HFFc6 (cell line): ENCODE data around the gene C1orf226. TPM values are rescaled to one million over a fixed set of nuclear protein-coding genes. Genes with fewer than 3 reads are reported as not detected.
"Not testable (repeated sequence)": the region's sequence is repeated elsewhere in the genome, so short reads cannot be mapped to it uniquely, and the experiment has no call there.

Experiments used
- DNase-seq: peaks from one replicate; pipeline ENCODE4 v3.0.0-alpha.2; 2018
- H3K27ac Mint-ChIP-seq: 2 replicates; pipeline ENCODE4 v1.8.0; 2020; ENCODE audit warnings: mild to moderate bottlenecking, mixed read lengths
- H3K27me3 Mint-ChIP-seq: 2 replicates; pipeline ENCODE4 v1.8.0; 2021; ENCODE audit warnings: mild to moderate bottlenecking, moderate library complexity, mixed read lengths; ENCODE audit not compliant: insufficient read depth
- H3K36me3 Mint-ChIP-seq: 2 replicates; pipeline ENCODE4 v1.8.0; 2021; ENCODE audit warnings: low read depth, mixed read lengths
- H3K4me1 Mint-ChIP-seq: 2 replicates; pipeline ENCODE4 v1.8.0; 2020; ENCODE audit warnings: low read depth, mixed read lengths
- H3K4me3 Mint-ChIP-seq: 2 replicates; pipeline ENCODE4 v1.8.0; 2020; ENCODE audit warnings: mild to moderate bottlenecking, moderate library complexity, mixed read lengths
- H3K9me3 Mint-ChIP-seq: 2 replicates; pipeline ENCODE4 v1.8.0; 2020; ENCODE audit warnings: mild to moderate bottlenecking, mixed read lengths
- total RNA-seq, 6 experiments: library from RNA; stranded (reverse); fragmentation: NEBNext Ultra II Directional; extraction: Animal tissue kit (Norgen Biotek cat#: 25700); gene quantifications; 2 replicates in 1 of 6; 3 replicates in 5 of 6; pipeline ENCODE4 v1.2.3, GENCODE V29; 2021
- TF ChIP-seq, protein P1 (sequence below): fragments of 200-600 bp; sonication (generic); IDR thresholded peaks from 2 replicates; pipeline ENCODE4 v1.5.0; 2021; ENCODE audit warnings: antibody characterized with exemption, mild to moderate bottlenecking

C1orf226 gene
- total RNA-seq, 6 experiments from 2014 or later = 0.09 to 0.43 (median 0.20) TPM

DNA sequence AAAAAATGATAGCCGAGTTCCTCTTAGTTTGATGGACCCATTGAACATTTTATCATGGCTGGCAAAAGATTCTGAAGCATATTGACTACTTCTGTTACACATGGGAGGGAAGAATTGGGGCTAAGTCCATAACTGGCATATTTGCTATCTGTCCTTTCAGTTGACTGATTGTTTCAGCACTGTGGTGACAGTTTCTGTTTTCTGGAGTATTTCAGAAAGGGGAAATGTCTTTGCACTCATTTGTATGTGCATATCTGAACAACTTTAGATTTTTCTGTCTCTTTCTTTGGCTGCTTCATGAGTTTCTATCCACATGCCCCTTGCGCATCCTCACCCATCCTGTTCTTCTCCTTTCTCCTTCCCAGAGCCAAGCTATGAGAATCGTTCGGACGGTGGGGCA, 38.1 kb upstream of the C1orf226 start:
- H3K4me3 Mint-ChIP-seq = no peak overlapping the region
- no peaks in the 10 kb centered on the region for H3K9me3 Mint-ChIP-seq
- H3K4me1 Mint-ChIP-seq = peaks cover 4% of the 10 kb centered on the region; the same call in 1 of the 2 replicates
- TF ChIP-seq, protein P1, sequence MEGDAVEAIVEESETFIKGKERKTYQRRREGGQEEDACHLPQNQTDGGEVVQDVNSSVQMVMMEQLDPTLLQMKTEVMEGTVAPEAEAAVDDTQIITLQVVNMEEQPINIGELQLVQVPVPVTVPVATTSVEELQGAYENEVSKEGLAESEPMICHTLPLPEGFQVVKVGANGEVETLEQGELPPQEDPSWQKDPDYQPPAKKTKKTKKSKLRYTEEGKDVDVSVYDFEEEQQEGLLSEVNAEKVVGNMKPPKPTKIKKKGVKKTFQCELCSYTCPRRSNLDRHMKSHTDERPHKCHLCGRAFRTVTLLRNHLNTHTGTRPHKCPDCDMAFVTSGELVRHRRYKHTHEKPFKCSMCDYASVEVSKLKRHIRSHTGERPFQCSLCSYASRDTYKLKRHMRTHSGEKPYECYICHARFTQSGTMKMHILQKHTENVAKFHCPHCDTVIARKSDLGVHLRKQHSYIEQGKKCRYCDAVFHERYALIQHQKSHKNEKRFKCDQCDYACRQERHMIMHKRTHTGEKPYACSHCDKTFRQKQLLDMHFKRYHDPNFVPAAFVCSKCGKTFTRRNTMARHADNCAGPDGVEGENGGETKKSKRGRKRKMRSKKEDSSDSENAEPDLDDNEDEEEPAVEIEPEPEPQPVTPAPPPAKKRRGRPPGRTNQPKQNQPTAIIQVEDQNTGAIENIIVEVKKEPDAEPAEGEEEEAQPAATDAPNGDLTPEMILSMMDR = no peak
- no peak for DNase-seq
- peaks cover 13% of the 10 kb centered on the region for H3K27me3 Mint-ChIP-seq
- no peaks in the 10 kb centered on the region for H3K36me3 Mint-ChIP-seq
- H3K27ac Mint-ChIP-seq = no peak overlapping the region

DNA sequence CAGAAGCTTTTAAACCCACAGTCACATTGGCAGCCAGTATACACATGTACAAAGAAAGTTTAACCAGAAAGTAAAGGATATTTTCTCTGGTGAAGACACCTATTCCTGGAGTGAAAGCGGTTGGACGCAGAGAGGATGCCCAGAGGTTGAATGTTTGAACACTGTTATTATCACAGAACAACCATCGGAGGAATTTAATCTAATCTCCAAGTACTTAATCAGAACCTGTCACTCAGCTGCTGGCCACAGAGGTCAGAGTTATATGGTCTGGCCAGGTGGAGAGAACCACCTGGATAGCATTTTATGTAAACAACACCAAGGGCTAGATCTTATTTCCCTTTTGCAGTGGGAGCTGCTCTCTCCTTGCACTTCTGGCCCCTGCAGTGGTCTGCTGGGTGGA, 34.2 kb upstream of the C1orf226 start:
- no peaks in the 10 kb centered on the region for H3K9me3 Mint-ChIP-seq
- TF ChIP-seq, protein P1 = no peak

DNA sequence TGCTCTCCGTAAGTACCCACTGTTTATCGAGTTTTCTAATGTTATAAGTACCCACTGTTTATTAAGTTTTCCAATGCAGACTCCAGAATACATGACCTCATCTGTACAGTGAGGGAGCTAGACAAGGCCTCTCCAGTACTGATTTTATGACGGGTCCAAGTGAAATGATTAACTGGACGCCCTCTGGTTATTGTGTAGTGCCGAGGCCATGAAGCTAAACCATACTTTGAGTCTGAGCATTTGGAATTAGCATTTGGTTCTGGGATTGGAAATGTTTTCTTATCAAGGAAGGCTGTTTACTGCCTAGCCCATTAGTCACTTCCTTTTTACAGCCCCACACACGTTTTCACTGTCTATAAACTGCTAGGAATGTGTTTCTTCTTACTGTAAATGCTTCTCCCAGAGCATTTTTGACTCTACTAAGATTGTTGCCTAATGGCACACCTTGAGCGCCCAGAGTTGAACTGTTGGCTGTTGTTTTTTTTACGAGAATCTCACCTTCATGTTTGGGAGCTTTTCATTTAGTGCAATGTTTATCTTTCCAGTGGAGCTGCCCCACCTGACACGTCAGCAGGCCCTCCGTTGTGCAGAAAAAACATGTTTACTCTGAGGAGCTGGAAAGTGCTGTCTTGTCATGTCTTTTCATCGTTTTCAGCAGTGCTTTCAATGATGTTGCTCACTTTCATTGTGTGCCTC, 31.7 kb upstream of the C1orf226 start:
- H3K27ac Mint-ChIP-seq = peak overlapping the region; percentile 88
- H3K4me1 Mint-ChIP-seq = peaks cover 25% of the 10 kb centered on the region
- TF ChIP-seq, protein P1 = no peak
- H3K9me3 Mint-ChIP-seq = no peaks in the 10 kb centered on the region
- peak overlapping the region; percentile 77 for H3K4me3 Mint-ChIP-seq
- peaks cover 3% of the 10 kb centered on the region for H3K27me3 Mint-ChIP-seq
- peak; percentile 83 for DNase-seq
- no peaks in the 10 kb centered on the region for H3K36me3 Mint-ChIP-seq

More for the DNA sequence above, 34.2 kb upstream of the C1orf226 start:
- Mint-ChIP-seq H3K27ac (no peak overlapping the region), H3K4me1 (peaks cover 25% of the 10 kb centered on the region), H3K4me3 (no peak overlapping the region), H3K36me3 (no peaks in the 10 kb centered on the region), H3K27me3 (peaks cover 8% of the 10 kb centered on the region)
- no peak for DNase-seq

GRCh38 chr1:162351246-162351842, 30.2 kb upstream of the C1orf226 start:
- Mint-ChIP-seq H3K36me3 (no peaks in the 10 kb centered on the region), H3K4me3 (no peak overlapping the region), H3K27me3 (peaks cover 5% of the 10 kb centered on the region), H3K27ac (no peak overlapping the region), H3K4me1 (peaks cover 25% of the 10 kb centered on the region), H3K9me3 (no peaks in the 10 kb centered on the region)
- TF ChIP-seq, protein P1 = no peak
- DNase-seq = no peak

DNA sequence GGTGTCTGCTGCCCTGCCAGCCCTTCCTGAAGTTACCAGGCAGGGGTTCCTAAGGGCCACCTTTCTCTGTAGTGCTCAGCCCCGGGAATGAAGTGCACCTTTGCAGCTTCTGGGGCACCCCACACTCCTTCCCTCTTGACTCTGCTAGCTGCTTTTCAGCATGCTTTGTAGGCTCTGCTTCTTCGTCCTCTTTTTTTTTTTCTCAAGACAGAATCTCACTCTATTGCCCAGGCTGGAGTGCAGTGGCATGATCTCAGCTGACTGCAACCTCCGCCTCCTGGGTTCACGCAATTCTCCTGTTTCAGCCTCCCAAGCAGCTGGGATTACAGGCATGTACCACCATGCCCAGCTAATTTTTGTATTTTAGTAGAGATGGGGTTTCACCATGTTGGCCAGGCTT, 29.7 kb upstream of the C1orf226 start:
- peaks cover 24% of the 10 kb centered on the region for H3K4me1 Mint-ChIP-seq
- not testable (repeated sequence) for H3K36me3 Mint-ChIP-seq, H3K27ac Mint-ChIP-seq, H3K9me3 Mint-ChIP-seq, H3K27me3 Mint-ChIP-seq, DNase-seq, H3K4me3 Mint-ChIP-seq

DNA sequence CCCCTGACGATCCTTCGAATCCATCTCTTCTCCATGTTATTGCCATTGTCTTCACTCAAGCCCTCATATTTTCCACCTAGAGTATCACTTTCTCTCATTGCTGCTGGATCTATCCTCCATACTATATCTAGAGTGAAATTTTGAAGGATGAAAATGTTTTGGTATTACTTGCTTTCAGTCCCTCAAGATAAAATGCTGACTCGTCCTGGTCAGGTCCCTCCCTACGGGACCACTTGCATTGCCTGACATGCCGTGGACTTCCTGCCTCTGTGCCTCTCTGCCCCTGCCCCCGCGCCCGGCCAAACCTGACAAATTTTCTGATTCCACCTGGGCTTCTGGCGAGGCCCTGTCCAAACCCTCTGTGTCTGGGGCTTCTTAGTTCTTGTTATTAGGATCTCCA, 28.4 kb upstream of the C1orf226 start:
- no peak overlapping the region for H3K27ac Mint-ChIP-seq
- H3K9me3 Mint-ChIP-seq = no peaks in the 10 kb centered on the region
- DNase-seq = no peak
- no peaks in the 10 kb centered on the region for H3K36me3 Mint-ChIP-seq
- TF ChIP-seq, protein P1 = no peak
- H3K4me3 Mint-ChIP-seq = no peak overlapping the region
- peaks cover 21% of the 10 kb centered on the region for H3K4me1 Mint-ChIP-seq
- peaks cover 3% of the 10 kb centered on the region for H3K27me3 Mint-ChIP-seq
